AG09309 (cell line): ENCODE measurements around the gene LIX1.

Source experiments
- DNase-seq: peaks from one replicate; pipeline ENCODE4 v3.0.0-alpha.2; 2010; ENCODE audit warnings: low read depth
- H3K4me3 ChIP-seq: 2 replicates; pipeline ENCODE4 v1.5.1; 2011; ENCODE audit warnings: mild to moderate bottlenecking, low read depth, low read length, moderate library complexity; ENCODE audit not compliant: control insufficient read depth
- TF ChIP-seq, protein P1 (sequence below): IDR thresholded peaks from 2 replicates; pipeline ENCODE4 v1.5.1; 2011; ENCODE audit warnings: mild to moderate bottlenecking, low read depth, low read length, inconsistent platforms; ENCODE audit not compliant: insufficient read depth, control insufficient read depth; ENCODE audit errors: missing control alignments

LIX1 gene

GRCh38 chr5:97134634-97135033, 7.8 kb downstream of the LIX1 start:
- TF ChIP-seq, protein P1, sequence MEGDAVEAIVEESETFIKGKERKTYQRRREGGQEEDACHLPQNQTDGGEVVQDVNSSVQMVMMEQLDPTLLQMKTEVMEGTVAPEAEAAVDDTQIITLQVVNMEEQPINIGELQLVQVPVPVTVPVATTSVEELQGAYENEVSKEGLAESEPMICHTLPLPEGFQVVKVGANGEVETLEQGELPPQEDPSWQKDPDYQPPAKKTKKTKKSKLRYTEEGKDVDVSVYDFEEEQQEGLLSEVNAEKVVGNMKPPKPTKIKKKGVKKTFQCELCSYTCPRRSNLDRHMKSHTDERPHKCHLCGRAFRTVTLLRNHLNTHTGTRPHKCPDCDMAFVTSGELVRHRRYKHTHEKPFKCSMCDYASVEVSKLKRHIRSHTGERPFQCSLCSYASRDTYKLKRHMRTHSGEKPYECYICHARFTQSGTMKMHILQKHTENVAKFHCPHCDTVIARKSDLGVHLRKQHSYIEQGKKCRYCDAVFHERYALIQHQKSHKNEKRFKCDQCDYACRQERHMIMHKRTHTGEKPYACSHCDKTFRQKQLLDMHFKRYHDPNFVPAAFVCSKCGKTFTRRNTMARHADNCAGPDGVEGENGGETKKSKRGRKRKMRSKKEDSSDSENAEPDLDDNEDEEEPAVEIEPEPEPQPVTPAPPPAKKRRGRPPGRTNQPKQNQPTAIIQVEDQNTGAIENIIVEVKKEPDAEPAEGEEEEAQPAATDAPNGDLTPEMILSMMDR: no peak
- DNase-seq: no peak
- no peak overlapping the region for H3K4me3 ChIP-seq

GRCh38 chr5:97133101-97133500, 9.3 kb downstream of the LIX1 start:
- DNase-seq: peak; percentile 2

DNA sequence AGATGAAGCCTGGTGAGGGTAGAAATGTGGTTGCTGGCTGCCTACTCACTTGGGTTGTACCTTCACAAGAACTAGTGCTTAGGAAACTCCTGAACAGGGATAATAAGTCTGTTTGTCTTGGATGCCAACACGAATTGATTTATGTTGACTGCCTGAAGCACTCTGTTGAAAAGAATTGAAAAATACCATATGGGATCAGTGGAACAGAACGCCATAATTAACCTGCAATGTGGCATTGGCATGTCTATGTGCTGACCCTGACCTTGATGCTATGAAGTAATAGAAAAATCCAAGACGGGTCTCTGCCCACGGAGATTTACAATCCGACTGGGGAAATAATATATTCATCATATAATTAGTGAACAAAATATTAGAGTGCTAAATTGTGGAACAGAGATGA, 10.5 kb downstream of the LIX1 start:
- DNase-seq: no peak
- TF ChIP-seq, protein P1: no peak
- no peak overlapping the region for H3K4me3 ChIP-seq

More at GRCh38 chr5:97133101-97133500, 9.3 kb downstream of the LIX1 start:
- TF ChIP-seq, protein P1: no peak
- no peak overlapping the region for H3K4me3 ChIP-seq

DNA sequence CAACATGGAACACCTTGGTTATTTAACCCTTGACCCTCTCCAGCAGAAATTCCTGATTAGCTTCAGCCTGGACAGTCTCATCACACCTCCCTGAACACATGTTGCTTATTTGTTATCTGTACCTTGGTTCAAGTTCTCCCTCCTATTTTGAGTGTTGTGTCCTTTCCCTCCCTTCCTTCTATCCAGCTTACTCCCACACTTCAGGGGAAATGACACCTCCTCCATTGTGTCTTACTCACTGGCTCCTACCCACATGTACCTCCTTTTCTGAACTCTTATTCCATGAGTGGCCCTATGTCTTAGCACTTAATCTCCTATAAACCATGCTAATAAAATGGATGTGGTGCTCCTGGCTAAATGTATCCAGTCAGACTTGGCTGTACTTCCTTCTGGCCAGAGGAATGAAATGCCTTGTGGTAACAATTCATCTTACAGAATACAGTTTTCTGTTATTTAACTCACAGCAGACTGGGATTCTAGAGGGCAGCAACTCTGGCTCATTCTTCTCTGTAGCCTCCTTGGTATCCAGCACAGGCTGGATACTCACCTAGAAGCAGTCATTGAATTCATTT, 11.2 kb downstream of the LIX1 start:
- H3K4me3 ChIP-seq: no peak overlapping the region
- TF ChIP-seq, protein P1: no peak
- peak; percentile 67 for DNase-seq

DNA sequence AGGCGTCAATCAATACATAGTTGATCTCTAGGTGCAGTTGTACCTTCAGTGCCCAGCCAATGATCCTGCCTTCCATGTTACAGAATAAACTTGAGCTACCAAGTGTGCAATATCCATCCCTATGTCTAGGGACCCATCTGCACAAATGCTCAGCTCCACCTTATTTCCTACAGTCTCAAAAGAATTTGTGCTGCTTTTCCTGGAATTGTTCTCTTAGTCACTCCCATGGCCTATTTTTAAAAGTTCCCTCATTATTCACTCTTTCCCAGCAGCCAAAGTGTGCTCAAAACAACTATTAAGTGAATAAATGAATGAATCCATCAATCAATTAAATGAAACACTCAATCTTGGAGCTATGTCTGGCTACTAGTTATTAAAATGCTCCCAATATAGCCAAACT, 14.7 kb downstream of the LIX1 start:
- TF ChIP-seq, protein P1: no peak

DNA sequence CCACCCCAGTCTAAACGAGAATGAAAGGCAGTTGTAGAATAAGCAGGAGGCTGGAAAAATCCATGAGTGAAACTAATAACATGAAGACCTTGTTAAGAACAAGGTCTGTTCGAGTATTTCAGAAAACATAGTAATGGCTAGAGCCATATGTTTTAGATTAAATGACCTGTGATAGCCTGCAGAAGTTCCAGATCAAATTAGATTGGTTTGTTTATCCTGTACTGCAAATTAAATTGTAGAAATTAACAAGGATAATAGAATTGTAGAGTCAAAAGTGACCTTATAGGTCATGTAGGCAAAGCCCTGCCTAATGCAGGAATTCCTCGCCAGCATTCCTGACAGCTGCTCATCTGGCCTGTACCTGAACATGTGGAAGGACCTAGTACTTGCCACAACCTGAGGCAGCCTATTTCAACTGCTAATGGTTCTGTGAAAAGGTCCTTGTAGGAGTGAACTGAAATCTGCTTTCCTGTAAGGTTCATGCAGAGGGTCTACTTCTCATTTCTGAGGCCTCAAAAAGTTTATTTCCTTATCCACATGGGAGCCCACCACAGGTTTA, 17.2 kb downstream of the LIX1 start:
- no peak for DNase-seq
- TF ChIP-seq, protein P1: no peak
- no peak overlapping the region for H3K4me3 ChIP-seq

More for the DNA sequence above, 14.7 kb downstream of the LIX1 start:
- DNase-seq: no peak
- no peak overlapping the region for H3K4me3 ChIP-seq
